T-helper 2 cell treated with Interferon-gamma antibody and Interleukin-4, amounts not matched to agents 5 μg/mL and 100 μg/mL, for 36 hours (primary cell): ENCODE results near the gene SDE2.
A peak's percentile ranks its signal among the peaks of the same experiment; 100 is the strongest.
"Not testable (repeated sequence)": the region's sequence is repeated elsewhere in the genome, so short reads cannot be mapped to it uniquely, and the experiment has no call there.

Experiments
- DNase-seq: peaks from one replicate; pipeline ENCODE4 v3.0.0; 2021; ENCODE audit warnings: low spot score
- H3K27ac Mint-ChIP-seq: one replicate; pipeline ENCODE4 v1.8.0; 2021; ENCODE audit warnings: mild to moderate bottlenecking, mixed read lengths
- H3K27me3 Mint-ChIP-seq: one replicate; pipeline ENCODE4 v1.8.0; 2021; ENCODE audit warnings: low read depth, mixed read lengths
- H3K36me3 Mint-ChIP-seq: one replicate; pipeline ENCODE4 v1.8.0; 2021; ENCODE audit warnings: low read depth, mixed read lengths
- H3K4me1 Mint-ChIP-seq: one replicate; pipeline ENCODE4 v1.8.0; 2021; ENCODE audit warnings: low read depth, mixed read lengths
- H3K4me3 Mint-ChIP-seq: one replicate; pipeline ENCODE4 v1.8.0; 2022; ENCODE audit warnings: mild to moderate bottlenecking, moderate library complexity, mixed read lengths
- H3K9me3 Mint-ChIP-seq: one replicate; pipeline ENCODE4 v1.8.0; 2021; ENCODE audit warnings: mixed read lengths

The SDE2 gene

DNA sequence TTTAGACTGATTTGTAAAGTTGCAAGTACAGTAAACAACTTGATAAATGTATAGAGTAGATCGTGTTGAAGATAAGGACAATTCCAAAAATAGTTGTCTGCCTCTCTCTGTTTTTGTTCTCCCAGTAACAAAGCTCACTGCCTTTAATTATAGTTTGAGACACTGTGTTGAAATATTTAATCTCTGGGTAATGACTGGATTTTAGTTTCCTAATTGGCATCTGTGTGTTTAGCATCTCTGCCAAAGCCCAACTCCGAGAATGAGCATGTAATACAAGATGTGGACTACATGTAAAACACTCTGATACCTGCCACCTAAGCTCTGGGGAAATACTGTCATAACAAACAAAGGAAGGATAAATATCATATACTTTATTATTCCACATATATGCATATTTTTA lies 27.7 kb upstream of the SDE2 start:
- no peak for DNase-seq
- peaks cover 3% of the 10 kb centered on the region for H3K27me3 Mint-ChIP-seq
- H3K4me1 Mint-ChIP-seq = peaks cover 4% of the 10 kb centered on the region
- H3K36me3 Mint-ChIP-seq = no peaks in the 10 kb centered on the region
- no peak overlapping the region for H3K4me3 Mint-ChIP-seq
- H3K27ac Mint-ChIP-seq = no peak overlapping the region
- no peaks in the 10 kb centered on the region for H3K9me3 Mint-ChIP-seq

DNA sequence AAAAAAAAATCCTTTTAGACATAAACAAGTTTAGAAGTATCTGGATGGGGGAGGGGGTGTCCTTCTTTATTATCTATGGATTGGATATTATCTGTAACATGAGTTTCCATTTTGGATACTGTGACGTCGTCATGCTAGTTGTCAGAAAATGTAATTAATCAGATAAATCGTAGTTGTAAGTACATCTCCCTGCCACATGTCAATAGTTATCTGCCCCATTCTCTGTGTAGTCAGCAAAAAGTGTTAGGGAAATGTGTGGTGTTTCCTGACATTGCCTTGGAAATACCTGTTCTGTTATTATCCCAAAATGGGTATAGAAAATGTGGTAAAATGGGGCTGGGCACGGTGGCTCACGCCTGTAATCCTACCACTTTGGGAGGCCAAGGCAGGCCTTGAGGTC lies 24.6 kb upstream of the SDE2 start:
- no peak overlapping the region for H3K27ac Mint-ChIP-seq
- peaks cover 4% of the 10 kb centered on the region for H3K4me1 Mint-ChIP-seq
- H3K36me3 Mint-ChIP-seq = no peaks in the 10 kb centered on the region
- H3K27me3 Mint-ChIP-seq = peaks cover 4% of the 10 kb centered on the region
- no peaks in the 10 kb centered on the region for H3K9me3 Mint-ChIP-seq
- no peak overlapping the region for H3K4me3 Mint-ChIP-seq
- no peak for DNase-seq

DNA sequence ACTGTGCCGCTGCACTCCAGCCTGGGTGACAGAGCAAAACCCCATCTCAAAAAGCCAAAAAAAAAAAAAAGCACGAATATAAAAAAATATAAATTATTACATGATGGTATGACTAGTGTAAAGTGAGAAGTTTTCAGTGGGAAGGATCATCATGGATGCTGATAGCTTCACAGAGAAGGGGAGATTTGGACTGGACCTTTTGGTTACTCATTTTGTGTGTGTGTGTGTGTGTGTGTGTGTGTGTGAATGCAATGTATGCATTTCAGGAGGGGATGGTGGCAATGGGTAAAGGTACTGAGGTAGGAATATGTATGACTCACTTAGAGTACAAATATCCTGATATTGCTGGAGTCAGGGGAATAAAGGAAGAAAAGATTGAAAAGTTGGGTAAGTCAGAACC lies 22.7 kb upstream of the SDE2 start:
- DNase-seq = no peak
- H3K27me3 Mint-ChIP-seq = peaks cover 4% of the 10 kb centered on the region
- H3K9me3 Mint-ChIP-seq = no peaks in the 10 kb centered on the region
- H3K27ac Mint-ChIP-seq = no peak overlapping the region
- peaks cover 3% of the 10 kb centered on the region for H3K4me1 Mint-ChIP-seq
- no peak overlapping the region for H3K4me3 Mint-ChIP-seq
- no peaks in the 10 kb centered on the region for H3K36me3 Mint-ChIP-seq

- Mint-ChIP-seq H3K36me3 (no peaks in the 10 kb centered on the region), H3K4me1 (no peaks in the 10 kb centered on the region), H3K4me3 (no peak overlapping the region), H3K27ac (no peak overlapping the region), H3K27me3 (peaks cover 4% of the 10 kb centered on the region), H3K9me3 (no peaks in the 10 kb centered on the region)
- DNase-seq = no peak
These were observed 22.3 kb upstream of the SDE2 start for GRCh38 chr1:226021401-226021800.

DNA sequence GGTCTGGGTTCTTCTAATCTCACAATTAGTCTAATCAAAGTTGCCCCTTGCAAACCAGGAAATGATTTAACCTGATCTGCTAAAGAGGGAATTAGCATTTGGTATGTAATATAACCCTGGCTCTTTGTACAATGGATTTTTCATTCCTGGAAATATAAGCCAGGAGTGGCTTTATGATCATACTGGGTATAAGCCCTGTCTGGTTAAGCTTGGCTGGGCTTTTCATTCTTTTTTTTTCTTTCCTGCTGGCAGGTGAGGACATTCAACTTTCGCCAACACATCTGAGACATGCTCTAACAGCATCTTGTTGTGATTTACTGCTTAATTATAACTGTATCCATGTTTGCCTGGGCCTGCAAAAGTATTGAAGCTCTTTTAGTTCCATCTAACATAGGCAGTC lies 20.4 kb upstream of the SDE2 start:
- Mint-ChIP-seq H3K4me1 (no peaks in the 10 kb centered on the region), H3K36me3 (no peaks in the 10 kb centered on the region), H3K9me3 (no peaks in the 10 kb centered on the region), H3K27ac (no peak overlapping the region), H3K4me3 (no peak overlapping the region), H3K27me3 (peaks cover 4% of the 10 kb centered on the region)
- no peak for DNase-seq

GRCh38 chr1:226017070-226017469 lies 17.9 kb upstream of the SDE2 start:
- Mint-ChIP-seq H3K9me3 (no peaks in the 10 kb centered on the region), H3K36me3 (no peaks in the 10 kb centered on the region), H3K27me3 (peaks cover 10% of the 10 kb centered on the region), H3K4me1 (no peaks in the 10 kb centered on the region), H3K4me3 (no peak overlapping the region), H3K27ac (no peak overlapping the region)
- DNase-seq = no peak

GRCh38 chr1:226009650-226010044 lies 10.5 kb upstream of the SDE2 start:
- H3K27me3 Mint-ChIP-seq = peaks cover 9% of the 10 kb centered on the region
- no peak overlapping the region for H3K27ac Mint-ChIP-seq
- H3K9me3 Mint-ChIP-seq = no peaks in the 10 kb centered on the region
- no peak for DNase-seq
- peaks cover 11% of the 10 kb centered on the region for H3K4me1 Mint-ChIP-seq
- H3K4me3 Mint-ChIP-seq = no peak overlapping the region
- no peaks in the 10 kb centered on the region for H3K36me3 Mint-ChIP-seq

DNA sequence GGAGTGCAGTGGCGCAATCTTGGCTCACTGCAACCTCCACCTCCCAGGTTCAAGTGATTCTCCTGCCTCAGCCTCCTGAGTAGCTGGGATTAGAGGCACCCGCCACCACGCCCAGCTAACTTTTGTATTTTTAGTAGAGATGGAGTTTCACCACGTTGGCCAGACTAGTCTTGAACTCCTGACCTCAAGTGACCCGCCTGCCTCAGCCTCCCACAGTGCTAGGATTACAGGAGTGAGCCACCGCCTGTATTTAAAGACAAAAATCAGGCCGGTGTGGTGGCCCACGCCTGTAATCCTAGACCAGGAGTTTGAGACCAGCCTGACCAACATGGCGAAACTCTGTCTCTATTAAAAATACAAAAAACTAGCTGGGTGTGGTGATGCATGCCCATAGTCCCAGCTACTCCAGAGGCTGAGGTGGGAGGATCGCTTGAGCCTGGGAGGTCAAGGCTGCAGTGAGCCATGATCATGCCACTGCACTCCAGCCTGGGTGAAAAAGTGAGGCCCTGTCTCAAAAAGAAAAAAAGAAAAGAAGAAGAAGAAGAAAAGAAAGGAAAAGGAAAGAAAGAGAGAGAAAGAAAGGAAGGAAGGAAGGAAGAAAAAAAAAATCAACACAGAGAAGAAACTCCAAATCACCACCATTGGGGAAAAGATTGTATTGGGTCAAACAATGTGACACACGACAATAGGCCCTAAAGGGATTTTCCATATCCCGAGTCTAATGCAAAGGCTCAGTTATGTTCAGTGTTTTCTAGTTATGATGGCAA lies 8.2 kb upstream of the SDE2 start:
- not testable (repeated sequence) for H3K36me3 Mint-ChIP-seq, H3K27ac Mint-ChIP-seq, H3K9me3 Mint-ChIP-seq, DNase-seq, H3K27me3 Mint-ChIP-seq, H3K4me3 Mint-ChIP-seq
- peaks cover 25% of the 10 kb centered on the region for H3K4me1 Mint-ChIP-seq

DNA sequence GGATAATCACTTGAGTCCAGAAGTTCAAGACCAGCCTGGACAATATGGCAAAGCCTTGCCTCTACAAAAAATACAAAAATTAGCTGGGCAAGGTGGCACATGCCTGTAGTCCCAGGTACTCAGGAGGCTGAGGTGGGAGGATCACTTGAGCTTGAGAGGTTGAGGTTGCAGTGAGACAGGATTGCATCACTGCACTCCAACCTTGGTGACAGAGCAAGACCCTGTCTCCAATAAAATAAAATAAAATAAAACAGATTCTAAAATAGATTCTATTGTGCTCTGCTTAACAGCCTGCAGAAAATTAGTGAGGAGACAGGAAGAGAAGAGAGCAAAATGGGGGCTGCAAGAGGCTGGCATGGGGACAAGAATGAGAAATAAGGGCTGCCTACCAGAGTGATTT lies 7.5 kb upstream of the SDE2 start:
- no peak overlapping the region for H3K27ac Mint-ChIP-seq
- H3K4me1 Mint-ChIP-seq = peaks cover 32% of the 10 kb centered on the region
- peaks cover 3% of the 10 kb centered on the region for H3K27me3 Mint-ChIP-seq
- H3K36me3 Mint-ChIP-seq = peaks cover 2% of the 10 kb centered on the region
- no peak overlapping the region for H3K4me3 Mint-ChIP-seq
- H3K9me3 Mint-ChIP-seq = no peaks in the 10 kb centered on the region
- DNase-seq = no peak

- H3K4me3 Mint-ChIP-seq = no peak overlapping the region
- H3K27ac Mint-ChIP-seq = no peak overlapping the region
- H3K4me1 Mint-ChIP-seq = peaks cover 31% of the 10 kb centered on the region
- no peak for DNase-seq
- H3K9me3 Mint-ChIP-seq = no peaks in the 10 kb centered on the region
- no peaks in the 10 kb centered on the region for H3K27me3 Mint-ChIP-seq
- H3K36me3 Mint-ChIP-seq = peaks cover 2% of the 10 kb centered on the region
These were observed 5.3 kb upstream of the SDE2 start for GRCh38 chr1:226004396-226004795.

- Mint-ChIP-seq H3K4me3 (no peak overlapping the region), H3K4me1 (peaks cover 31% of the 10 kb centered on the region)
These were observed 4.5 kb upstream of the SDE2 start for GRCh38 chr1:226003502-226004170.

GRCh38 chr1:226002667-226003501 lies 3.7 kb upstream of the SDE2 start:
- H3K36me3 Mint-ChIP-seq = peaks cover 4% of the 10 kb centered on the region
- peak overlapping the region; percentile 87 for H3K27ac Mint-ChIP-seq
- H3K4me1 Mint-ChIP-seq = peaks cover 35% of the 10 kb centered on the region
- H3K27me3 Mint-ChIP-seq = no peaks in the 10 kb centered on the region
- H3K9me3 Mint-ChIP-seq = no peaks in the 10 kb centered on the region
- DNase-seq = no peak
- peak overlapping the region; percentile 41 for H3K4me3 Mint-ChIP-seq

More at GRCh38 chr1:226003502-226004170, 4.5 kb upstream of the SDE2 start:
- Mint-ChIP-seq H3K27ac (no peak overlapping the region), H3K27me3 (no peaks in the 10 kb centered on the region), H3K36me3 (peaks cover 4% of the 10 kb centered on the region), H3K9me3 (no peaks in the 10 kb centered on the region)
- no peak for DNase-seq

GRCh38 chr1:226001963-226002666 lies 3.0 kb upstream of the SDE2 start:
- H3K9me3 Mint-ChIP-seq = no peaks in the 10 kb centered on the region
- DNase-seq = peak; percentile 44
- no peaks in the 10 kb centered on the region for H3K27me3 Mint-ChIP-seq
- H3K36me3 Mint-ChIP-seq = peaks cover 4% of the 10 kb centered on the region
- peaks cover 36% of the 10 kb centered on the region for H3K4me1 Mint-ChIP-seq
- H3K4me3 Mint-ChIP-seq = peak overlapping the region; percentile 41
- H3K27ac Mint-ChIP-seq = peak overlapping the region; percentile 87
